Activated naive CD8-positive, alpha-beta T cell (primary cell): ENCODE measurements around the gene AARS1.
"Not testable (repeated sequence)": the region's sequence is repeated elsewhere in the genome, so short reads cannot be mapped to it uniquely, and the experiment has no call there.

Experiments used
- H3K27ac Mint-ChIP-seq: one replicate; pipeline ENCODE4 v1.8.0; 2021; ENCODE audit warnings: mixed read lengths
- H3K27me3 Mint-ChIP-seq: one replicate; pipeline ENCODE4 v1.8.0; 2021; ENCODE audit warnings: mixed read lengths
- H3K36me3 Mint-ChIP-seq: one replicate; pipeline ENCODE4 v1.8.0; 2021; ENCODE audit warnings: mixed read lengths
- H3K4me1 Mint-ChIP-seq: one replicate; pipeline ENCODE4 v1.8.0; 2021; ENCODE audit warnings: low read depth, mixed read lengths
- H3K4me3 Mint-ChIP-seq: one replicate; pipeline ENCODE4 v1.8.0; 2021; ENCODE audit warnings: mild to moderate bottlenecking, mixed read lengths
- H3K9me3 Mint-ChIP-seq: one replicate; pipeline ENCODE4 v1.8.0; 2021; ENCODE audit warnings: low read depth, mixed read lengths

AARS1 gene

GRCh38 chr16:70294385-70295025, 5.2 kb upstream of the AARS1 start:
- Mint-ChIP-seq H3K4me3 (no peak overlapping the region), H3K36me3 (no peaks in the 10 kb centered on the region), H3K27ac (no peak overlapping the region), H3K4me1 (peaks cover 14% of the 10 kb centered on the region), H3K27me3 (no peaks in the 10 kb centered on the region), H3K9me3 (no peaks in the 10 kb centered on the region)

- H3K4me1 Mint-ChIP-seq: peaks cover 12% of the 10 kb centered on the region
- H3K4me3 Mint-ChIP-seq, H3K27ac Mint-ChIP-seq, H3K36me3 Mint-ChIP-seq, H3K9me3 Mint-ChIP-seq, H3K27me3 Mint-ChIP-seq: not testable (repeated sequence)
These were observed 2.8 kb upstream of the AARS1 start for GRCh38 chr16:70292148-70292547.

- Mint-ChIP-seq H3K4me1 (peaks cover 12% of the 10 kb centered on the region), H3K27ac (peak overlapping the region; percentile 64), H3K27me3 (no peaks in the 10 kb centered on the region), H3K4me3 (no peak overlapping the region), H3K36me3 (peaks cover 2% of the 10 kb centered on the region), H3K9me3 (no peaks in the 10 kb centered on the region)
These were observed 1.7 kb upstream of the AARS1 start for GRCh38 chr16:70290949-70291519.

DNA sequence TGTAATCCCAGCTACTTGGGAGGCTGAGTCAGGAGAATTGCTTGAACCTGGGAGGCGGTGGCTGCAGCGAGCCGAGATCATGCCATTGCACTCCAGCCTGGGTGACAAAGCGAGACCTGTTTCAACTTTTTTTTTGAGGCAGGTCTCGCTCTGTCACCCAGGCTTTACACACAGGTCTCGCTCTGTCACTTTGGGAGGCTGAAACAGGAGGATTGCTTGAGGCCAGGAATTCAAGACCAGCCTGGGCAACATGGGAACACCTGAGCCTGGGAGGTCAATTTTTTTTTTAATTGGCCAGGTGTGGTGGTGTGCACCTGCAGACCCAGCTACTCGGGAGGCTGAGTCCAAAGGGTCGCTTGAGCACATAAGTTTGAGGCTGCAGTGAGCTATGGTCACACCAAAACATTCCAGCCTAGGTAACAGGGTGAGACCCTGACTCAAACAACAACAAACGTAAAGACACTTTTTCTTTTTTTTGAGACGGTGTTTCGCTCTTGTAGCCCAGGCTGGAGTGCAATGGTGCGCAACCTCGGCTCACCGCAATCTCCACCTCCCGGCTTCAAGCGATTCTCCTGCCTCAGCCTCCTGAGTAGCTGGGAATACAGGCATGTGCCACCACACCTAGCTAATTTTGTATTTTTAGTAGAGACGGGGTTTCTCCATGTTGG, 1.9 kb downstream of the AARS1 start:
- Mint-ChIP-seq H3K4me1 (peaks cover 29% of the 10 kb centered on the region), H3K27ac (peak overlapping the region; percentile 64), H3K4me3 (peak overlapping the region; percentile 99)
- not testable (repeated sequence) for H3K36me3 Mint-ChIP-seq, H3K9me3 Mint-ChIP-seq, H3K27me3 Mint-ChIP-seq

- Mint-ChIP-seq H3K4me3 (no peak overlapping the region), H3K27ac (no peak overlapping the region), H3K36me3 (peaks cover 7% of the 10 kb centered on the region), H3K4me1 (peaks cover 11% of the 10 kb centered on the region), H3K27me3 (no peaks in the 10 kb centered on the region), H3K9me3 (no peaks in the 10 kb centered on the region)
These were observed 12.9 kb downstream of the AARS1 start for GRCh38 chr16:70276392-70276791.

- H3K9me3 Mint-ChIP-seq: no peaks in the 10 kb centered on the region
- H3K27me3 Mint-ChIP-seq: no peaks in the 10 kb centered on the region
- H3K4me3 Mint-ChIP-seq: no peak overlapping the region
- peaks cover 4% of the 10 kb centered on the region for H3K36me3 Mint-ChIP-seq
- no peak overlapping the region for H3K27ac Mint-ChIP-seq
- H3K4me1 Mint-ChIP-seq: peaks cover 7% of the 10 kb centered on the region
These were observed 17.6 kb downstream of the AARS1 start for GRCh38 chr16:70271696-70272095.

GRCh38 chr16:70270176-70270575, 19.1 kb downstream of the AARS1 start:
- no peaks in the 10 kb centered on the region for H3K27me3 Mint-ChIP-seq
- H3K36me3 Mint-ChIP-seq: no peaks in the 10 kb centered on the region
- H3K4me3 Mint-ChIP-seq: no peak overlapping the region
- no peak overlapping the region for H3K27ac Mint-ChIP-seq
- H3K9me3 Mint-ChIP-seq: no peaks in the 10 kb centered on the region
- H3K4me1 Mint-ChIP-seq: peaks cover 2% of the 10 kb centered on the region

- H3K9me3 Mint-ChIP-seq: no peaks in the 10 kb centered on the region
- H3K27ac Mint-ChIP-seq: no peak overlapping the region
- H3K4me1 Mint-ChIP-seq: peaks cover 2% of the 10 kb centered on the region
- no peak overlapping the region for H3K4me3 Mint-ChIP-seq
- no peaks in the 10 kb centered on the region for H3K36me3 Mint-ChIP-seq
- H3K27me3 Mint-ChIP-seq: no peaks in the 10 kb centered on the region
These were observed 19.8 kb downstream of the AARS1 start for GRCh38 chr16:70269471-70269870.

- not testable (repeated sequence) for H3K9me3 Mint-ChIP-seq, H3K27me3 Mint-ChIP-seq, H3K4me3 Mint-ChIP-seq, H3K4me1 Mint-ChIP-seq, H3K36me3 Mint-ChIP-seq
- H3K27ac Mint-ChIP-seq: peak overlapping the region; percentile 46
These were observed 21.4 kb downstream of the AARS1 start for GRCh38 chr16:70267922-70268321.

DNA sequence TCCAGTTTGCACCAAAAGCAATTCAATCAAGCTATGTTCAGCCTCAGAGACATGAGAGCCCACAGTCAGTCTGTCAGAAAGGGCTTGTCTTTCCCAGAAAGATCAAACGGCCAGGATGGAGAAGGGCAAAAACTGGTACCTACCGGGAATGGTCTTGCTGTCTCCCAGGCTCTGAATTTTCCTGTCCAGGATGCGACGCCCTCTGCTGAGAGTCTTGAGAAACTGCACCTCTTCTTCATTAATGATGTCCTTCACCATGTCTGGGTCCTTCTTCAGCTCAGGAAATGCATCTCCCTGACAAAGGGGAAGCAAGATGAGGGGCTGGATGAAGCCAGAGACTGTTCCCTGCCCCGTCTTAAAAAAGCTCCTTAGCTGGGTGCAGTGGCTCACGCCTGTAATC, 21.8 kb downstream of the AARS1 start:
- H3K27me3 Mint-ChIP-seq: no peaks in the 10 kb centered on the region
- no peaks in the 10 kb centered on the region for H3K9me3 Mint-ChIP-seq
- peak overlapping the region; percentile 46 for H3K27ac Mint-ChIP-seq
- H3K4me3 Mint-ChIP-seq: no peak overlapping the region
- no peaks in the 10 kb centered on the region for H3K4me1 Mint-ChIP-seq
- H3K36me3 Mint-ChIP-seq: no peaks in the 10 kb centered on the region

DNA sequence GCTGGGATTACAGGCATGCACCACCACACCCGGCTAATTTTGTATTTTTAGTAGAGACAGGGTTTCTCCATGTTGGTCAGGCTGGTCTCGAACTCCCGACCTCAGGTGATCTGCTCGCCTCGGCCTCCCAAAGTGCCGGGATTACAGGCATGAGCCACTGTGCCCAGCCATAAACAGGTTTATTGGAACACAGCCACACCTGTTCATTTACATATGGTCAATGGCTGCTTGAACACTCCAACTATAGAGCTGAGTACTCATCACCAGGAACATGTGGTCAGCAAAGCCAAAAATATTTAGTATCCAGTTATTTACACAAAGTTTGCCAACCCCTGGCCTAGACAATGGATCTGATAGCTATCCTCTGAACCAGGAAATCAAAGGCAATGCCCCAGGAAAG, 29.4 kb downstream of the AARS1 start:
- H3K36me3 Mint-ChIP-seq, H3K4me1 Mint-ChIP-seq, H3K27ac Mint-ChIP-seq, H3K4me3 Mint-ChIP-seq, H3K9me3 Mint-ChIP-seq, H3K27me3 Mint-ChIP-seq: not testable (repeated sequence)

DNA sequence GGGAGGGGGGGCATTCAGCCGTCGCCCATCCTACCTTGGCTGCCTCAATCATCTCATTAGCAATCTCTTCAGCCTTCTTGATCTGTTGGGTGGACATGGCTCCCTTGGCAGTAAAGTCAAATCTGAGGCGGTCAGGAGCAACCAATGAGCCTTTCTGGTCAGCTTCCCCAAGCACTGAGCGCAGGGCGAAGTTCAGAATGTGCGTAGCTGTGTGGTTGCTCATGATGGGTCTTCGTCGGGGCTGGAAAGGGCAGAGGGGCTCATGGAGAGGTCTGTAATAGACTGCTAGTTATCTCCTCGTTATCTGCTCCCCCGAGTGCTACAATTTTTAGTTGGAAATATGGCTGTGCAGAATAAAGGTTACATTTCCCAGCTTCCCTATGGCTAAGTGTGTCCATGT, 30.4 kb downstream of the AARS1 start:
- Mint-ChIP-seq H3K27ac (no peak overlapping the region), H3K27me3 (no peaks in the 10 kb centered on the region), H3K4me3 (no peak overlapping the region), H3K36me3 (no peaks in the 10 kb centered on the region), H3K4me1 (no peaks in the 10 kb centered on the region), H3K9me3 (no peaks in the 10 kb centered on the region)

GRCh38 chr16:70258065-70258464, 31.2 kb downstream of the AARS1 start:
- Mint-ChIP-seq H3K9me3 (no peaks in the 10 kb centered on the region), H3K4me3 (no peak overlapping the region), H3K27ac (no peak overlapping the region), H3K4me1 (no peaks in the 10 kb centered on the region), H3K36me3 (no peaks in the 10 kb centered on the region), H3K27me3 (no peaks in the 10 kb centered on the region)

GRCh38 chr16:70257391-70257790, 31.9 kb downstream of the AARS1 start:
- Mint-ChIP-seq H3K27me3 (no peaks in the 10 kb centered on the region), H3K27ac (no peak overlapping the region), H3K4me3 (no peak overlapping the region), H3K4me1 (no peaks in the 10 kb centered on the region), H3K36me3 (no peaks in the 10 kb centered on the region), H3K9me3 (no peaks in the 10 kb centered on the region)

- H3K9me3 Mint-ChIP-seq: no peaks in the 10 kb centered on the region
- no peaks in the 10 kb centered on the region for H3K36me3 Mint-ChIP-seq
- H3K27ac Mint-ChIP-seq: no peak overlapping the region
- no peak overlapping the region for H3K4me3 Mint-ChIP-seq
- no peaks in the 10 kb centered on the region for H3K4me1 Mint-ChIP-seq
- no peaks in the 10 kb centered on the region for H3K27me3 Mint-ChIP-seq
These were observed 33.7 kb downstream of the AARS1 start for GRCh38 chr16:70255574-70255973.

GRCh38 chr16:70254965-70255286, 34.4 kb downstream of the AARS1 start:
- no peaks in the 10 kb centered on the region for H3K9me3 Mint-ChIP-seq
- no peaks in the 10 kb centered on the region for H3K27me3 Mint-ChIP-seq
- H3K4me3 Mint-ChIP-seq: no peak overlapping the region
- no peaks in the 10 kb centered on the region for H3K36me3 Mint-ChIP-seq
- H3K4me1 Mint-ChIP-seq: peaks cover 3% of the 10 kb centered on the region
- no peak overlapping the region for H3K27ac Mint-ChIP-seq
